ENCODE results near the gene PDCD2. TPM values are rescaled to one million over a fixed set of nuclear protein-coding genes. Genes with fewer than 3 reads are reported as not detected.
"Not testable (repeated sequence)": the region's sequence is repeated elsewhere in the genome, so short reads cannot be mapped to it uniquely, and the experiment has no call there.

The PDCD2 gene, protein sequence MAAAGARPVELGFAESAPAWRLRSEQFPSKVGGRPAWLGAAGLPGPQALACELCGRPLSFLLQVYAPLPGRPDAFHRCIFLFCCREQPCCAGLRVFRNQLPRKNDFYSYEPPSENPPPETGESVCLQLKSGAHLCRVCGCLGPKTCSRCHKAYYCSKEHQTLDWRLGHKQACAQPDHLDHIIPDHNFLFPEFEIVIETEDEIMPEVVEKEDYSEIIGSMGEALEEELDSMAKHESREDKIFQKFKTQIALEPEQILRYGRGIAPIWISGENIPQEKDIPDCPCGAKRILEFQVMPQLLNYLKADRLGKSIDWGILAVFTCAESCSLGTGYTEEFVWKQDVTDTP
- 50.6 TPM for total RNA-seq

- Histone ChIP-seq H3K4me1 (ENCODE audit: insufficient read depth, low read length) (peaks cover 18% of the 10 kb centered on the region), H3K4me3 (ENCODE audit: low read length) (peak within 1 kb of the TSS; percentile 66), H3K9me3 (ENCODE audit: low read depth, low read length) (no peaks in the 10 kb centered on the region), H3K27me3 (ENCODE audit: insufficient read depth, low read length) (no peaks in the 10 kb centered on the region)
Observed at GRCh38 chr6:170584181-170584953, at the start of gene PDCD2. PDCD2 (minus strand) TSS chr6:170584637; CDS start chr6:170584581, 56 bp downstream.

DNA sequence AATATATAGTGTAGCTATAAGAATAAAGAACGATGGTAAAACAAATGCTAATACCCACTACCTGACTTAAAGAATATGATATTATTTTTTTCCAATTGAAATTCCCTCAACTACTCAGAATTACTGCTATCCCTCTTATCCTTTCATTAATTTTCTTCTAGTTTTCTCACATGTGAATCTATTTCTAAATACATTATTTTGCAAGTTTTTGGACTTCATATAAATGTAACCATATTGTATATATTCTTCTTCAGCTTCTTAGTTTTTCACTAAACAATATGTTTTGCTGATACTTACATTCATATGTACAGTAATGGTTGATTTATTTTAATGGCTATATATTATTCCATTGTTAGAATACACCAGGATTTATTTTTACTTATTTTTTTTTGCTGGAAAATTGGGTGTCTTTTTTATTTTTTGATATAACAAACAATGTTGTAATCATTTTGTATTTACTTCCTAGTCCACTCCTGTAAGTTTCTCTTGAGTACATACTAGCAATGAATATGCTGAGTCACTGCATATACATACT lies 31.6 kb upstream of the PDCD2 start:
- H3K4me3 ChIP-seq (ENCODE audit: low read length); H3K9me3 ChIP-seq (ENCODE audit: low read depth, low read length); H3K27me3 ChIP-seq (ENCODE audit: insufficient read depth, low read length); H3K4me1 ChIP-seq (ENCODE audit: insufficient read depth, low read length): not testable (repeated sequence)

GRCh38 chr6:170612256-170612804 lies 27.9 kb upstream of the PDCD2 start:
- H3K9me3 ChIP-seq (ENCODE audit: low read depth, low read length); H3K4me1 ChIP-seq (ENCODE audit: insufficient read depth, low read length); H3K4me3 ChIP-seq (ENCODE audit: low read length): not testable (repeated sequence)
- peaks cover 13% of the 10 kb centered on the region for H3K27me3 ChIP-seq (ENCODE audit: insufficient read depth, low read length)

GRCh38 chr6:170609225-170609624 lies 24.8 kb upstream of the PDCD2 start:
- peaks cover 21% of the 10 kb centered on the region for H3K27me3 ChIP-seq (ENCODE audit: insufficient read depth, low read length)
- H3K9me3 ChIP-seq (ENCODE audit: low read depth, low read length); H3K4me3 ChIP-seq (ENCODE audit: low read length); H3K4me1 ChIP-seq (ENCODE audit: insufficient read depth, low read length): not testable (repeated sequence)

- H3K4me1 ChIP-seq (ENCODE audit: insufficient read depth, low read length): no peaks in the 10 kb centered on the region
- no peaks in the 10 kb centered on the region for H3K9me3 ChIP-seq (ENCODE audit: low read depth, low read length)
- peaks cover 25% of the 10 kb centered on the region for H3K27me3 ChIP-seq (ENCODE audit: insufficient read depth, low read length)
- no peak overlapping the region for H3K4me3 ChIP-seq (ENCODE audit: low read length)
Observed at GRCh38 chr6:170605574-170606259, 21.3 kb upstream of the PDCD2 start.

- H3K4me3 ChIP-seq (ENCODE audit: low read length): no peak overlapping the region
- H3K27me3 ChIP-seq (ENCODE audit: insufficient read depth, low read length): peaks cover 13% of the 10 kb centered on the region
- no peaks in the 10 kb centered on the region for H3K4me1 ChIP-seq (ENCODE audit: insufficient read depth, low read length)
- H3K9me3 ChIP-seq (ENCODE audit: low read depth, low read length): peaks cover 10% of the 10 kb centered on the region
Observed at GRCh38 chr6:170597278-170597677, 12.8 kb upstream of the PDCD2 start.

- H3K27me3 ChIP-seq (ENCODE audit: insufficient read depth, low read length): peaks cover 14% of the 10 kb centered on the region
- no peaks in the 10 kb centered on the region for H3K4me1 ChIP-seq (ENCODE audit: insufficient read depth, low read length)
- no peak overlapping the region for H3K4me3 ChIP-seq (ENCODE audit: low read length)
- peaks cover 16% of the 10 kb centered on the region for H3K9me3 ChIP-seq (ENCODE audit: low read depth, low read length)
Observed at GRCh38 chr6:170596426-170596825, 12.0 kb upstream of the PDCD2 start.

GRCh38 chr6:170590725-170591124 lies 6.3 kb upstream of the PDCD2 start:
- peaks cover 27% of the 10 kb centered on the region for H3K9me3 ChIP-seq (ENCODE audit: low read depth, low read length)
- no peak overlapping the region for H3K4me3 ChIP-seq (ENCODE audit: low read length)
- no peaks in the 10 kb centered on the region for H3K4me1 ChIP-seq (ENCODE audit: insufficient read depth, low read length)
- peaks cover 23% of the 10 kb centered on the region for H3K27me3 ChIP-seq (ENCODE audit: insufficient read depth, low read length)

GRCh38 chr6:170584954-170585498 lies 589 bp upstream of the PDCD2 start:
- Histone ChIP-seq H3K27me3 (ENCODE audit: insufficient read depth, low read length) (peaks cover 6% of the 10 kb centered on the region), H3K4me1 (ENCODE audit: insufficient read depth, low read length) (peaks cover 18% of the 10 kb centered on the region), H3K9me3 (ENCODE audit: low read depth, low read length) (no peaks in the 10 kb centered on the region), H3K4me3 (ENCODE audit: low read length) (peak overlapping the region; percentile 66)

GRCh38 chr6:170583756-170584180 lies 669 bp downstream of the PDCD2 start:
- H3K4me1 ChIP-seq (ENCODE audit: insufficient read depth, low read length): peaks cover 18% of the 10 kb centered on the region
- no peaks in the 10 kb centered on the region for H3K27me3 ChIP-seq (ENCODE audit: insufficient read depth, low read length)
- H3K9me3 ChIP-seq (ENCODE audit: low read depth, low read length): no peaks in the 10 kb centered on the region
- H3K4me3 ChIP-seq (ENCODE audit: low read length): peak overlapping the region; percentile 66

- Histone ChIP-seq H3K4me1 (ENCODE audit: insufficient read depth, low read length) (peaks cover 8% of the 10 kb centered on the region), H3K4me3 (ENCODE audit: low read length) (no peak overlapping the region), H3K27me3 (ENCODE audit: insufficient read depth, low read length) (no peaks in the 10 kb centered on the region), H3K9me3 (ENCODE audit: low read depth, low read length) (no peaks in the 10 kb centered on the region)
Observed at GRCh38 chr6:170578909-170579308, 5.5 kb downstream of the PDCD2 start.

DNA sequence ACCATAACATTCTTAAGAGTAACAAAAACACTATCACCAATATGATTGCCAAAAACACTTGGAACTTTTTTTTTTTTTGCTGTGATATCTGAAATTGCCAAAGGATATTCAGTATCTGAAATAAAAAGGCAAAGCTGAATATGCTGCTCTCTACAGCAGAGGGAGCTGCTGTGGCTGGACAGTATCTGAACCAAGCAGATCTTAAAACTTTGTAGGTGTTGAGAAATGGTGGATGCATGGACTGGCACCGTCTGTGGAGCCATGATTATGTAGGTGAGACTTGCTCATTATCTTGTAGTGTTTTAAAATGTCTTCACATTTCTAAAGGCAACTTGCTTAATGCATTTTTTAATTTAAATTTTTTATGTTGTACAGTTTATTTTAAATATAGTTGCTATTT lies 9.2 kb downstream of the PDCD2 start:
- Histone ChIP-seq H3K9me3 (ENCODE audit: low read depth, low read length) (no peaks in the 10 kb centered on the region), H3K27me3 (ENCODE audit: insufficient read depth, low read length) (no peaks in the 10 kb centered on the region), H3K4me1 (ENCODE audit: insufficient read depth, low read length) (no peaks in the 10 kb centered on the region), H3K4me3 (ENCODE audit: low read length) (no peak overlapping the region)

DNA sequence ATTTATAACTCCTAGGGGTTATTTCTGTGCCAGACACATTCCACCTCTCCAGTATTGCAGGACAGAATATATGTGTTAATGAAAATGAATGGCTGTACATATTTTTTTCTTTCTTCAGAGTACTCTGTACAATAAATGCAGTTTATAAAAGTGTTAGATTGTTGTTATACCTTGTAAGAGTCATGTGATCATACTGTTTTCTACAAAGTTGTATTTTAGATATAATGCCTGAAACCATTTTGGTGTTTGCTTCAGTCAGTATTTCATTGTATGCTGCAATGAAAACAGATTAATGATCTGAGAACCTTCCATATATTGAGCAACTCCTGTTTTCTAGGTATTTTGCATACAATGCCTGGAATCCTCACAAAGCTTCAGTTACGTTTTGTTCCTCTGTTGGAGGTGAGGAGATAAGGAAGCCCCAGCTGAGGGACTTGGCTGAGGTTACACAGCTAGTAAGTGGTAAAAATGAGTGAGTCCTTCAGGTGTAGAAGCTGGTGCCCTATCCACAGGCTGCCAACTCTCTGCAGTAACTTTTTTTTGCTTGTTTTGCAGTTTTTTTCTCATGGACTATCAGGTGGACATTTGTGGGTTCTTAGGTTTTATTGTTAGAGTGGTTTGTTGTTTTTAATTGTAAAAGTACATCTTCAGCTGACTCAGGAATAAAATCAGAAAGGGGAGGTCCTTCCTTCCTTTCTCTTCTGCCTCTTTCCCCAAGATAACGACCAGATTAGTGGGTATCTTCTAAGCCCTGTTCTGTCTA lies 11.6 kb downstream of the PDCD2 start:
- no peaks in the 10 kb centered on the region for H3K4me1 ChIP-seq (ENCODE audit: insufficient read depth, low read length)
- no peaks in the 10 kb centered on the region for H3K27me3 ChIP-seq (ENCODE audit: insufficient read depth, low read length)
- no peaks in the 10 kb centered on the region for H3K9me3 ChIP-seq (ENCODE audit: low read depth, low read length)
- H3K4me3 ChIP-seq (ENCODE audit: low read length): no peak overlapping the region

GRCh38 chr6:170564936-170565530 lies 19.4 kb downstream of the PDCD2 start:
- Histone ChIP-seq H3K9me3 (ENCODE audit: low read depth, low read length) (no peaks in the 10 kb centered on the region), H3K27me3 (ENCODE audit: insufficient read depth, low read length) (no peaks in the 10 kb centered on the region), H3K4me1 (ENCODE audit: insufficient read depth, low read length) (no peaks in the 10 kb centered on the region), H3K4me3 (ENCODE audit: low read length) (no peak overlapping the region)

All from mononuclear cell (primary cell).